ENCODE results near the gene SMIM9.

Gene SMIM9

GRCh38 chrX:154815274-154815818 is 19.1 kb downstream of the SMIM9 start:
- Histone ChIP-seq H3K4me1 (ENCODE audit: insufficient read depth, low read length, poor library complexity, severe bottlenecking) (peaks cover 7% of the 10 kb centered on the region), H3K79me2 (ENCODE audit: insufficient read depth, low read length) (no peaks in the 10 kb centered on the region), H3K9me3 (ENCODE audit: insufficient read depth, low read depth, low read length) (no peaks in the 10 kb centered on the region), H3F3A (ENCODE audit: low read depth) (no peaks in the 10 kb centered on the region), H3K4me3 (ENCODE audit: low read length, poor library complexity, severe bottlenecking) (no peak overlapping the region), H3K9me2 (replicated peaks; ENCODE audit: low read depth, low read length) (no peaks in the 10 kb centered on the region), H3K27me3 (ENCODE audit: insufficient read depth, low read length, poor library complexity, severe bottlenecking) (no peaks in the 10 kb centered on the region), H4K20me1 (ENCODE audit: insufficient read depth, low read length, poor library complexity, severe bottlenecking) (no peaks in the 10 kb centered on the region), H3K4me2 (ENCODE audit: low read depth, low read length, poor library complexity, severe bottlenecking) (no peak overlapping the region), H3K36me3 (ENCODE audit: insufficient read depth, low read length) (no peaks in the 10 kb centered on the region), H3K9ac (ENCODE audit: low read depth, low read length, poor library complexity, severe bottlenecking) (no peak overlapping the region), H2AFZ (ENCODE audit: low read length) (no peak overlapping the region)
- TF ChIP-seq CTCF (conservative IDR thresholded peaks at IDR 0.05; ENCODE audit: low read length) (no peak), EZH2phosphoT487 (IDR thresholded peaks at IDR 0.05; ENCODE audit: borderline replicate concordance) (no peak)

- Histone ChIP-seq H3K4me2 (ENCODE audit: low read depth, low read length, poor library complexity, severe bottlenecking) (no peak overlapping the region), H4K20me1 (ENCODE audit: insufficient read depth, low read length, poor library complexity, severe bottlenecking) (no peaks in the 10 kb centered on the region), H3K4me1 (ENCODE audit: insufficient read depth, low read length, poor library complexity, severe bottlenecking) (peaks cover 14% of the 10 kb centered on the region), H3K79me2 (ENCODE audit: insufficient read depth, low read length) (no peaks in the 10 kb centered on the region), H3K27me3 (ENCODE audit: insufficient read depth, low read length, poor library complexity, severe bottlenecking) (no peaks in the 10 kb centered on the region), H3K36me3 (ENCODE audit: insufficient read depth, low read length) (no peaks in the 10 kb centered on the region), H3K9me3 (ENCODE audit: insufficient read depth, low read depth, low read length) (no peaks in the 10 kb centered on the region), H3K9ac (ENCODE audit: low read depth, low read length, poor library complexity, severe bottlenecking) (no peak overlapping the region), H3F3A (ENCODE audit: low read depth) (no peaks in the 10 kb centered on the region), H3K9me2 (replicated peaks; ENCODE audit: low read depth, low read length) (no peaks in the 10 kb centered on the region), H3K4me3 (ENCODE audit: low read length, poor library complexity, severe bottlenecking) (no peak overlapping the region), H2AFZ (ENCODE audit: low read length) (no peak overlapping the region)
- TF ChIP-seq EZH2phosphoT487 (IDR thresholded peaks at IDR 0.05; ENCODE audit: borderline replicate concordance) (no peak), CTCF (conservative IDR thresholded peaks at IDR 0.05; ENCODE audit: low read length) (no peak)
Measured at GRCh38 chrX:154813801-154814200, 20.7 kb downstream of the SMIM9 start.

- no peaks in the 10 kb centered on the region for H3K79me2 ChIP-seq (ENCODE audit: insufficient read depth, low read length)
- TF ChIP-seq CTCF (conservative IDR thresholded peaks at IDR 0.05; ENCODE audit: low read length) (no peak), EZH2phosphoT487 (IDR thresholded peaks at IDR 0.05; ENCODE audit: borderline replicate concordance) (no peak)
- H3K4me3 ChIP-seq (ENCODE audit: low read length, poor library complexity, severe bottlenecking): no peak overlapping the region
- no peaks in the 10 kb centered on the region for H3K9me2 ChIP-seq (replicated peaks; ENCODE audit: low read depth, low read length)
- H3K9me3 ChIP-seq (ENCODE audit: insufficient read depth, low read depth, low read length): no peaks in the 10 kb centered on the region
- no peak overlapping the region for H3K4me2 ChIP-seq (ENCODE audit: low read depth, low read length, poor library complexity, severe bottlenecking)
- H4K20me1 ChIP-seq (ENCODE audit: insufficient read depth, low read length, poor library complexity, severe bottlenecking): no peaks in the 10 kb centered on the region
- H2AFZ ChIP-seq (ENCODE audit: low read length): no peak overlapping the region
- H3K36me3 ChIP-seq (ENCODE audit: insufficient read depth, low read length): no peaks in the 10 kb centered on the region
- H3K9ac ChIP-seq (ENCODE audit: low read depth, low read length, poor library complexity, severe bottlenecking): no peak overlapping the region
- no peaks in the 10 kb centered on the region for H3K27me3 ChIP-seq (ENCODE audit: insufficient read depth, low read length, poor library complexity, severe bottlenecking)
- peaks cover 14% of the 10 kb centered on the region for H3K4me1 ChIP-seq (ENCODE audit: insufficient read depth, low read length, poor library complexity, severe bottlenecking)
- no peaks in the 10 kb centered on the region for H3F3A ChIP-seq (ENCODE audit: low read depth)
Measured at GRCh38 chrX:154812341-154813101, 21.9 kb downstream of the SMIM9 start.
